Mucosa of descending colon (tissue), 3 donors: ENCODE data around the gene RYR3. TPM values are rescaled to one million over a fixed set of nuclear protein-coding genes. Genes with fewer than 3 reads are reported as not detected.

Experiments
- ATAC-seq: fragments of 200-7000 bp; cut with Tn5 transposase; one replicate; pipeline ENCODE4 v1.9.1; 2020; ENCODE audit warnings: mild to moderate bottlenecking, moderate library complexity
- DNase-seq, 3 donors: peaks; one replicate each; pipeline ENCODE4 v3.0.0-alpha.2; 2020
- H3K36me3 ChIP-seq: fragments of 200-600 bp; one replicate; pipeline ENCODE4 v1.8.0; 2021; ENCODE audit warnings: low read depth, mild to moderate bottlenecking
- H3K4me1 ChIP-seq: fragments of 200-600 bp; one replicate; pipeline ENCODE4 v1.8.0; 2021; ENCODE audit warnings: low read depth, mild to moderate bottlenecking
- H3K4me3 ChIP-seq: fragments of 200-600 bp; one replicate; pipeline ENCODE4 v1.8.0; 2021; ENCODE audit warnings: mild to moderate bottlenecking
- H3K9me3 ChIP-seq: fragments of 200-600 bp; one replicate; pipeline ENCODE4 v1.8.0; 2021; ENCODE audit warnings: mild to moderate bottlenecking
- intact Hi-C, 2 donors: fragments of 100-400 bp; cut with DNase I in 1 of 2; cut with micrococcal nuclease in 1 of 2; formaldehyde crosslinking; loops; one replicate each; pipeline versions ENCODE4 v1.11.0 to v1.11.1; 2022; cut with DNase I, micrococcal nuclease
- total RNA-seq, 3 donors: library from RNA; stranded (reverse); fragmentation: NEBNext Ultra II Directional in 2 of 3; extraction: Animal tissue kit (Norgen Biotek cat#: 25700) in 2 of 3; gene quantifications; one replicate each; pipeline versions ENCODE4 v1.2.1 to v1.2.4, GENCODE V29; 2021 to 2023
- TF ChIP-seq, protein P1 (sequence below): fragments of 200-600 bp; IDR thresholded peaks from one replicate; pipeline ENCODE4 v1.8.0; 2022; ENCODE audit warnings: antibody characterized with exemption, mild to moderate bottlenecking
- donor health status: DM: no; HTN: no; CAD: no; lungs with moderate emphysema.
- donor health status: DM: no; HTN: no; CAD: no.
- donor health status: DM: no; HTN: yes; CAD: no.

Gene RYR3
- total RNA-seq, 3 donors from 2014 or later, result 0.84 to 16.4 (median 1.1) TPM

DNA sequence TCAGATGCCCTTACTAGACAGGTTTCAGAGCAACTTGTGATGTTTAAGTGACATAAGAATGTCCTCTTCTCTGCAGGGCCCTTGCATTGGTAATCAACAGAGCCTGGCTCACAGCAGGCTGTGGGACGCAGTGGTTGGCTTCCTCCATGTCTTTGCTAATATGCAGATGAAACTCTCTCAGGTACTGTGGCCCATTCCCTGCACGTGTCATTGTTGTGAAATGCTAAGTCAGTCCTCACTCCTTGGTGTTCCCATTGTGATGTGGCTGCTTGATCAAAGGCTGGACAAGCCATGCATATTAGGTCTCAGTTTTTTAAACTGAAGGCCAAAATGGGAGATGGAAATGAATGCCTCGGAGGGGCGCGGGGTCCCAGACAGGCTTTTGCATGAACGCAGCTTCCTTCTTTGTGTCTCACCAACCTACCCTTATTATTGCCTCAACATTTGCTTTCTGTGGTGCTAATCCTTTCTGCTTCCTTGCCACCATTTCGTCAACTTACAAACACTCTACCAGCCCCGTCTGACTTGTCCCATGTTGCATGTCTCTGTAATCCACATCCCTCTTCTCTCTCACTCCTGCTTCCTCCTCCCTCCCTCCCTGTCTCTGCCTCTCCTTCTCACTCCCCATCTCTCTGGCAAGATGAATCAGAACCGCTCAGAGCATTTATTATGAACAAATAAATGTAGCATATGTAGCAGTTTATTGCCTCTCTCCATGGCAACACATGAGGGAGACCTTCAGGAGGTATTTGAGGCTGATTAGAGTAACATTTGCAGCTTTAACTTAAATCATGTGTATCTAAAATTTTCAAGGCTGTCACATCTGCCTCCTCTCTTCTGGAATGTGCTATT, 524.4 kb downstream of the RYR3 start:
- Histone ChIP-seq H3K36me3 (no peaks in the 10 kb centered on the region), H3K9me3 (no peaks in the 10 kb centered on the region), H3K4me1 (no peaks in the 10 kb centered on the region), H3K4me3 (no peak overlapping the region)
- TF ChIP-seq, protein P1, sequence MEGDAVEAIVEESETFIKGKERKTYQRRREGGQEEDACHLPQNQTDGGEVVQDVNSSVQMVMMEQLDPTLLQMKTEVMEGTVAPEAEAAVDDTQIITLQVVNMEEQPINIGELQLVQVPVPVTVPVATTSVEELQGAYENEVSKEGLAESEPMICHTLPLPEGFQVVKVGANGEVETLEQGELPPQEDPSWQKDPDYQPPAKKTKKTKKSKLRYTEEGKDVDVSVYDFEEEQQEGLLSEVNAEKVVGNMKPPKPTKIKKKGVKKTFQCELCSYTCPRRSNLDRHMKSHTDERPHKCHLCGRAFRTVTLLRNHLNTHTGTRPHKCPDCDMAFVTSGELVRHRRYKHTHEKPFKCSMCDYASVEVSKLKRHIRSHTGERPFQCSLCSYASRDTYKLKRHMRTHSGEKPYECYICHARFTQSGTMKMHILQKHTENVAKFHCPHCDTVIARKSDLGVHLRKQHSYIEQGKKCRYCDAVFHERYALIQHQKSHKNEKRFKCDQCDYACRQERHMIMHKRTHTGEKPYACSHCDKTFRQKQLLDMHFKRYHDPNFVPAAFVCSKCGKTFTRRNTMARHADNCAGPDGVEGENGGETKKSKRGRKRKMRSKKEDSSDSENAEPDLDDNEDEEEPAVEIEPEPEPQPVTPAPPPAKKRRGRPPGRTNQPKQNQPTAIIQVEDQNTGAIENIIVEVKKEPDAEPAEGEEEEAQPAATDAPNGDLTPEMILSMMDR, result no peak
- ATAC-seq (no peak), DNase-seq (no peak)
- intact Hi-C loops, result no loop called here

DNA sequence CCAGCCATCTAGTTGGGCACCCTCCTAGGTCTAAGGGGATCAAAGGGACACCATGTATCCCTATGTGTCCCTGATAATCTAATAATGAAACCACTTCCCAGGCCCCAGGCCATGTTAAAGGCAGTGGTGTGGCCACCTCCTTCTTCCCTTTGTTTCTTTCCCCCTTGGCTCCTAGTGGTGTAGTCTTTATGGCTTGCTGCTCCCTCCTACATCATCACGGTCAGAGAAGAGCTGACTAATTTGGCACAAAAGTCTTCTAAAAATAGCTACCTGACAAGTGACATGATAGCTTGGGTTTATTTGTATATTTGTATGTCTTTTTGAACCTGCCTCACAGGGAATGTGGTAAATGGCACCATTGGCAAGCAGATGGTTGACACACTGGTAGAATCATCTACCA, 526.5 kb downstream of the RYR3 start:
- H3K4me1 ChIP-seq, result no peaks in the 10 kb centered on the region
- intact Hi-C loops, result no loop called here
- TF ChIP-seq, protein P1, result no peak
- H3K36me3 ChIP-seq, result no peaks in the 10 kb centered on the region
- no peaks in the 10 kb centered on the region for H3K9me3 ChIP-seq
- ATAC-seq (no peak), DNase-seq (no peak)
- H3K4me3 ChIP-seq, result no peak overlapping the region

DNA sequence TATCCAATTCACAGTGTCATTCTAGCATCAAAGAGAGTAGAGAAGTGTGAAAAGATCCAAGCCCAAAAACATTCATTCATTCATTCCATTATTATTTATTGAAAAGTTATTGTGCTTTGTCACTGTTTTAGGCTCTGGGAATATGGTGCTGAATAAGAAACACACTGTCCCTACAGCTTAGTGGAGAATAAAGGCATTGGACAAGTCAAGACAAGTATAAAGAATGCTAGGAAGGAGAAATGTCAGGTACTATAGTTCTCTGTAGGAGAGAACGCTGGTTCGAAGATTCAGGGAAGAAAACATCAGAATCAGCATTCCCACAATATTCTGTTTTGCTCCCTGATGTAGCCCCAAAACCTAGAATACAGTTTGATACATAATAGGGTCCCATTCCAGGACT, 528.8 kb downstream of the RYR3 start:
- Histone ChIP-seq H3K9me3 (no peaks in the 10 kb centered on the region), H3K4me3 (no peak overlapping the region), H3K36me3 (no peaks in the 10 kb centered on the region), H3K4me1 (no peaks in the 10 kb centered on the region)
- TF ChIP-seq, protein P1, result no peak
- intact Hi-C loops, result no loop called here
- no peak for ATAC-seq
- DNase-seq, result no peak

DNA sequence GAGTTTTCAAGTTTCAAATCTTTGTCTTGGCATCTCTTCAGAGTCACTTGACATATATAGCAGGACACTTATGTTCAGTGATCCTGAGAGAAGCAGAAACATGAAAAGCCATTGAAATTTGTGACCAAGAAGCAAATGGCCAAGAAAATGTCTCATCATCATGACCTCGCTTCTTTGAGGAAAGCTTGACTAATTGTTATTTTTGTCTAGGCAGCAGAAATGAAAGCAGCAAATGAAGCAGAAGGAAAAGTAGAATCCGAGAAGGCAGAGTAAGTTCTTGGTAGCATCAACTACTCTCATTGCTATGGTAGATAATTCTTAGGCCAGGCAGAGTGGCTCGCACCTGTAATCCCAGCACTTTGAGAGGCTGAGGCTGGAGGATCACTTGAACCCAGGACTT, 529.8 kb downstream of the RYR3 start:
- intact Hi-C loops, result no loop called here
- Histone ChIP-seq H3K4me1 (no peaks in the 10 kb centered on the region), H3K4me3 (no peak overlapping the region), H3K36me3 (no peaks in the 10 kb centered on the region), H3K9me3 (no peaks in the 10 kb centered on the region)
- ATAC-seq, result no peak
- TF ChIP-seq, protein P1, result no peak
- DNase-seq, result no peak

DNA sequence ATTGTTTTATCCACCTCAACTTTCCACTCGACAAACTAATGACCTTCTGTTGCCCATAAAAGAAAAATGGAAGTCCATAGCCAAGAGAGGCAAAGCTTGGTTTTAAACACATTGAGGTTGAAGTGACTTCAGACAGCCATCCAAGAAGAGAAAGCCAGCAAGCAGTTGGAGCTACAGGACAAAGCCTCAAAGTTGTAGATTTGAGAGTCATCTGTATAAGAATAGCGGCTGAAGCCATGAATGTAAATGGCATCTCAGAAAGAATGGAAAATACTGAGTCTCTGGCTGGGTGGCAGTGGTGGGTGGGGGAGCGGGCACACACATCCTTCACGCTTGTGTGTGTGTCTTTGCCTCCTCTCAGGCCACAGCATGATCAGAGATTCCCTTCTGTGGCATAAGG, 533.4 kb downstream of the RYR3 start:
- no peak for DNase-seq
- Histone ChIP-seq H3K4me1 (no peaks in the 10 kb centered on the region), H3K4me3 (no peak overlapping the region), H3K36me3 (no peaks in the 10 kb centered on the region), H3K9me3 (no peaks in the 10 kb centered on the region)
- TF ChIP-seq, protein P1, result no peak
- ATAC-seq, result no peak
- intact Hi-C loops, result no loop called here
